Gastrocnemius medialis (tissue), 4 donors: Measurements from ENCODE around the gene CSF2RB.

Source experiments
- POLR2A ChIP-seq, 2 donors: fragments of 450-650 bp; IDR thresholded peaks; one replicate each; pipeline ENCODE4 v1.6.1; 2017; ENCODE audit warnings: antibody characterized with exemption in 2 of 2, mild to moderate bottlenecking in 2 of 2, moderate library complexity in 2 of 2
- TF ChIP-seq, protein P1 (sequence below), 5 experiments: fragments of 450-650 bp in 3 of 5; fragments of 200-600 bp in 2 of 5; sonication (generic) in 2 of 5; IDR thresholded peaks in 4 of 5; conservative IDR thresholded peaks in 1 of 5; 1 replicate in 4 of 5; 2 replicates in 1 of 5; pipeline ENCODE4 v1.5.1; 2016 to 2019; ENCODE audit warnings: antibody characterized with exemption in 5 of 5, mild to moderate bottlenecking in 3 of 5, moderate library complexity in 3 of 5

DNA sequence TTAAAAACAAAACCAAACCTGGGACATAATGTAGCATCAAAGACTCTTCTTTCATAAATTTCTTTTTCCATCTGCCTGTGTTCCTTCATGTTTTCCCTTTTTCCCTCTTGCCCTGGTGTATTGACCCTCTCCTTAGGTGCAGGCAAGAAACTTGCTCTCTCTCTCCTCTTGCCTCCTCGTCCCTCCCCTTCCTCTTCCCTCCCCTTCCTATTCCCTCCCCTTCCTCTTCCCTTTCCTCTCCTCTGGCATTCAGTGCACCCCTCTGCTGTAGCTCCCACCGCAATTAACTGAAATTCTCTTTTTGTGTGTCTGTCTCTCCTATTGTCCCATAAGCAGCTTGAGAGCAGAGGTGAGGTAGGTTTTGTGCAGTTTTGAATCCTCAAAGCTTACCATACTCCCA is 49.9 kb downstream of the CSF2RB start:
- TF ChIP-seq, protein P1, sequence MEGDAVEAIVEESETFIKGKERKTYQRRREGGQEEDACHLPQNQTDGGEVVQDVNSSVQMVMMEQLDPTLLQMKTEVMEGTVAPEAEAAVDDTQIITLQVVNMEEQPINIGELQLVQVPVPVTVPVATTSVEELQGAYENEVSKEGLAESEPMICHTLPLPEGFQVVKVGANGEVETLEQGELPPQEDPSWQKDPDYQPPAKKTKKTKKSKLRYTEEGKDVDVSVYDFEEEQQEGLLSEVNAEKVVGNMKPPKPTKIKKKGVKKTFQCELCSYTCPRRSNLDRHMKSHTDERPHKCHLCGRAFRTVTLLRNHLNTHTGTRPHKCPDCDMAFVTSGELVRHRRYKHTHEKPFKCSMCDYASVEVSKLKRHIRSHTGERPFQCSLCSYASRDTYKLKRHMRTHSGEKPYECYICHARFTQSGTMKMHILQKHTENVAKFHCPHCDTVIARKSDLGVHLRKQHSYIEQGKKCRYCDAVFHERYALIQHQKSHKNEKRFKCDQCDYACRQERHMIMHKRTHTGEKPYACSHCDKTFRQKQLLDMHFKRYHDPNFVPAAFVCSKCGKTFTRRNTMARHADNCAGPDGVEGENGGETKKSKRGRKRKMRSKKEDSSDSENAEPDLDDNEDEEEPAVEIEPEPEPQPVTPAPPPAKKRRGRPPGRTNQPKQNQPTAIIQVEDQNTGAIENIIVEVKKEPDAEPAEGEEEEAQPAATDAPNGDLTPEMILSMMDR (IDR thresholded peaks at IDR 0.05 in 4 of 5, conservative IDR thresholded peaks at IDR 0.05 in 1 of 5): no peak
- TF ChIP-seq POLR2A (IDR thresholded peaks at IDR 0.05): no peak
